ENCODE data around the gene RGL2.

GRCh38 chr6:33313709-33314514 lies 15.2 kb upstream of the RGL2 start, which contains the start of gene TAPBP:
- no peak for TF ChIP-seq CTCF (IDR thresholded peaks at IDR 0.05)
- peak; percentile 40 for TF ChIP-seq POLR2A (IDR thresholded peaks at IDR 0.05)

All from uterus (tissue), 2 donors.